Upper lobe of left lung (tissue), 6 donors: ENCODE results near the gene CNKSR2. TPM values are rescaled to one million over a fixed set of nuclear protein-coding genes. Genes with fewer than 3 reads are reported as not detected.

Experiments
- ATAC-seq, 2 donors: fragments of 200-7000 bp; cut with Tn5 transposase; one replicate each; pipeline ENCODE4 v1.9.1; 2022; ENCODE audit warnings: mild to moderate bottlenecking in 2 of 2, moderate library complexity in 2 of 2; ENCODE audit not compliant: low FRiP score in 2 of 2
- DNase-seq, 2 donors: peaks; one replicate each; pipeline ENCODE4 v3.0.0-alpha.2; 2019 to 2020
- H3K27ac ChIP-seq, 4 donors: fragments of 200-600 bp; sonication (generic); one replicate each; pipeline ENCODE4 v1.5.1; 2016 to 2019
- H3K27me3 ChIP-seq, 4 donors: fragments of 200-600 bp; sonication (generic); one replicate each; pipeline ENCODE4 v1.5.1; 2017 to 2019
- H3K36me3 ChIP-seq, 4 donors: fragments of 200-600 bp; sonication (generic); one replicate each; pipeline ENCODE4 v1.5.1; 2016 to 2019
- H3K4me1 ChIP-seq, 4 donors: fragments of 200-600 bp; sonication (generic); one replicate each; pipeline ENCODE4 v1.5.1; 2018 to 2019
- H3K4me3 ChIP-seq, 4 donors: fragments of 200-600 bp; sonication (generic); one replicate each; pipeline ENCODE4 v1.5.1; 2017 to 2019; ENCODE audit warnings: mild to moderate bottlenecking in 2 of 4, moderate library complexity in 1 of 4
- H3K9me3 ChIP-seq, 4 donors: fragments of 200-600 bp; sonication (generic); one replicate each; pipeline ENCODE4 v1.5.1; 2018 to 2019
- EP300 ChIP-seq, 4 donors: sonication (generic); formaldehyde crosslinking; IDR thresholded peaks; one replicate each; pipeline ENCODE4 v1.5.1; 2017; ENCODE audit warnings: antibody characterized with exemption in 4 of 4, control low read depth in 2 of 4
- POLR2A ChIP-seq, 4 donors: fragments of 450-650 bp; IDR thresholded peaks; one replicate each; pipeline ENCODE4 v1.5.1; 2016 to 2017; ENCODE audit warnings: antibody characterized with exemption in 4 of 4, mild to moderate bottlenecking in 2 of 4
- POLR2AphosphoS5 ChIP-seq, 2 donors: sonication (generic); formaldehyde crosslinking; IDR thresholded peaks; one replicate each; pipeline ENCODE4 v1.5.1; 2017; ENCODE audit warnings: antibody characterized with exemption in 2 of 2
- WGBS, 2 donors: methylation state at CpG; one replicate each; pipeline ENCODE4 v1.1.5; 2017 to 2018; 5-methylcytosine and 5-hydroxymethylcytosine counted together
- total RNA-seq, 6 donors: library from RNA; depleted of rRNA in 4 of 6; stranded (reverse); fragments of >200 nt in 4 of 6; gene quantifications; one replicate each; pipeline versions ENCODE4 v1.1.0 to v1.2.1, GENCODE V29; 2016 to 2021
- TF ChIP-seq, protein P1 (sequence below), 6 experiments: fragments of 450-650 bp in 4 of 6; fragments of 200-600 bp in 2 of 6; sonication (generic) in 2 of 6; IDR thresholded peaks; one replicate each; pipeline ENCODE4 v1.5.1; 2016 to 2019; ENCODE audit warnings: antibody characterized with exemption in 6 of 6
- donor health status: DM: no; HTN: no; CAD: no; lungs with moderate emphysema.
- donor health status: DM: no; HTN: yes; CAD: no; lungs with severe emphysema.

CNKSR2 gene
- total RNA-seq, 6 donors from 2014 or later: 4.0 to 14.5 (median 7.0) TPM

DNA sequence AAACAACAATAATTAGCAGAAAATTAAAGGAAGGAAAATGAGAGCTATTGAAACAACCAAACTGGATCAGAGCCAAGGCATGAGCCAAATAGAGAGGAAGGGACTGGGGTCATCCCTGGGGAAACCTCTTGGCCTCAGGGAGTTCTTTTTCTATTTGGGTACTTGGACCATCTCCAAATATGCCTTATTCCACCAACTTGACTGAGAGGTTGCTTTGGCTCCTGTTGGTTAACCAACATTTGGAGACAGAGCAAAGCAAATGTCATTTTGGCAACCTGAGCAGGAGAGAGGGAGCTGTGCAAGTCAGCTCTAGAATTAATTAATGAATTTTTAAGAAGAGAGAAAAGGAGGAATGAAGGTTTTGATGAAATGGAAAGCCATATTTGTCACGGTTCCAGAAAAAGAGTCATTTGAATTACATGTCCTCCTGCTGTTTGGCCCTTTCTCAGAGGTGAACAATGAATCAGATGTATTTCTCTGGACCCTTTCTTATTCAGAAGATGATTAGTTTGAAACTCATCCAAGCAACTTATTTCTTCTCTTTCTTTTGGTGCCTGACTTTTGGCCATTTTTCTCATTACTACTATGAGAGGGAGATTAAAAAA, 119.1 kb downstream of the CNKSR2 start:
- DNase-seq: no peak
- no peak overlapping the region for H3K4me3 ChIP-seq
- 50 to 62% methylated on average over 1 of the region's 1 CpG for WGBS, 2 donors
- ATAC-seq: no peak
- no peaks in the 10 kb centered on the region for H3K9me3 ChIP-seq
- no peaks in the 10 kb centered on the region for H3K4me1 ChIP-seq
- no peaks in the 10 kb centered on the region for H3K36me3 ChIP-seq
- H3K27ac ChIP-seq: no peak overlapping the region
- H3K27me3 ChIP-seq: no peaks in the 10 kb centered on the region
- TF ChIP-seq EP300 (IDR thresholded peaks at IDR 0.05): no peak
- TF ChIP-seq, protein P1, sequence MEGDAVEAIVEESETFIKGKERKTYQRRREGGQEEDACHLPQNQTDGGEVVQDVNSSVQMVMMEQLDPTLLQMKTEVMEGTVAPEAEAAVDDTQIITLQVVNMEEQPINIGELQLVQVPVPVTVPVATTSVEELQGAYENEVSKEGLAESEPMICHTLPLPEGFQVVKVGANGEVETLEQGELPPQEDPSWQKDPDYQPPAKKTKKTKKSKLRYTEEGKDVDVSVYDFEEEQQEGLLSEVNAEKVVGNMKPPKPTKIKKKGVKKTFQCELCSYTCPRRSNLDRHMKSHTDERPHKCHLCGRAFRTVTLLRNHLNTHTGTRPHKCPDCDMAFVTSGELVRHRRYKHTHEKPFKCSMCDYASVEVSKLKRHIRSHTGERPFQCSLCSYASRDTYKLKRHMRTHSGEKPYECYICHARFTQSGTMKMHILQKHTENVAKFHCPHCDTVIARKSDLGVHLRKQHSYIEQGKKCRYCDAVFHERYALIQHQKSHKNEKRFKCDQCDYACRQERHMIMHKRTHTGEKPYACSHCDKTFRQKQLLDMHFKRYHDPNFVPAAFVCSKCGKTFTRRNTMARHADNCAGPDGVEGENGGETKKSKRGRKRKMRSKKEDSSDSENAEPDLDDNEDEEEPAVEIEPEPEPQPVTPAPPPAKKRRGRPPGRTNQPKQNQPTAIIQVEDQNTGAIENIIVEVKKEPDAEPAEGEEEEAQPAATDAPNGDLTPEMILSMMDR (IDR thresholded peaks at IDR 0.05): no peak
- TF ChIP-seq POLR2A (IDR thresholded peaks at IDR 0.05): no peak
- no peak for TF ChIP-seq POLR2AphosphoS5 (IDR thresholded peaks at IDR 0.05)

GRCh38 chrX:21503593-21503992, 129.4 kb downstream of the CNKSR2 start:
- Histone ChIP-seq H3K27ac (no peak overlapping the region), H3K27me3 (no peaks in the 10 kb centered on the region), H3K36me3 (no peaks in the 10 kb centered on the region), H3K4me3 (no peak overlapping the region), H3K4me1 (no peaks in the 10 kb centered on the region), H3K9me3 (no peaks in the 10 kb centered on the region)
- ATAC-seq (no peak), DNase-seq (no peak)
- 57 to 74% methylated on average over 3 of the region's 3 CpGs for WGBS, 2 donors
- TF ChIP-seq, protein P1 (IDR thresholded peaks at IDR 0.05): no peak
- TF ChIP-seq POLR2AphosphoS5 (IDR thresholded peaks at IDR 0.05) (no peak), EP300 (IDR thresholded peaks at IDR 0.05) (no peak), POLR2A (IDR thresholded peaks at IDR 0.05) (no peak)

DNA sequence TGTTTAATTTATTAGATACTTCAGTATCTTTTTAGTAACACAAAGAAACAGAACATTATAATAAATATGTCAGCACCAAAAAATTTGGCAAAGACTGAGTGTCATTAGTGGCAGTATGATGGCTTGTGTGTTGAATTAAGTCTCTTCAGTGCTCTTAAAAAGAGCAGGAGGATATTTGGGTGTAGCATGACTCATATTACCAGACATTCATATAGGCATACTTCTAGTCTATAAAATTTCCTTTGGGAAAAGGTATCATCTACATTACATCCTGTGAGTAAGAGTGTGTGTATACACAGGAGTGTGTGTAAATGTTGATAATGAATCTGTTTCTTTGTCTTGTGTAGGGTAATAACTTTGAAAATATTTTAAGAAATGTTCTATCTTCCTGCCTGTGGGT, 135.7 kb downstream of the CNKSR2 start:
- DNase-seq (no peak), ATAC-seq (no peak)
- no peaks in the 10 kb centered on the region for H3K27me3 ChIP-seq
- TF ChIP-seq POLR2AphosphoS5 (IDR thresholded peaks at IDR 0.05) (no peak), EP300 (IDR thresholded peaks at IDR 0.05) (no peak), POLR2A (IDR thresholded peaks at IDR 0.05) (no peak)
- TF ChIP-seq, protein P1 (IDR thresholded peaks at IDR 0.05): no peak
- H3K9me3 ChIP-seq: no peaks in the 10 kb centered on the region
- H3K36me3 ChIP-seq: no peaks in the 10 kb centered on the region
- no peaks in the 10 kb centered on the region for H3K4me1 ChIP-seq
- H3K4me3 ChIP-seq: no peak overlapping the region
- H3K27ac ChIP-seq: no peak overlapping the region

DNA sequence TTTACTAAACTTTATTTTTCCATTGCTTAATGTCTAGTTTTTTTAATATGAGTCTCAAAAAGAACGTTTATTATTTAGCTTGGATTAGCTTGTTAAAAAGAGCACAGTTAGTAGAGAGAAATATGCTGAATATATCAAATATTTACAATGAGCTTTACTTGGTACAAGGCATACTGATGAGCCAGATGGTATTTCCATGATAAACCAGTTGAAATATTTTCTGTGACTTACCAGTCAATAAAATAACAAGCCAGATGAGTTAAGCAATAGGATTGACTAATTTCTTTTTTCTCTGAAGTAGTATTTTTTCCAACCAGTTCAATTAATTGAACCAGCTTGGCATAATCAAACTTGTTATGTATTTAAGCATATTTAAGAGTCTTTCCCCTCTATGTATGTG, 149.8 kb downstream of the CNKSR2 start:
- H3K9me3 ChIP-seq: no peaks in the 10 kb centered on the region
- H3K36me3 ChIP-seq: no peaks in the 10 kb centered on the region
- DNase-seq: no peak
- no peak overlapping the region for H3K4me3 ChIP-seq
- ATAC-seq: no peak
- TF ChIP-seq POLR2AphosphoS5 (IDR thresholded peaks at IDR 0.05) (no peak), EP300 (IDR thresholded peaks at IDR 0.05) (no peak), POLR2A (IDR thresholded peaks at IDR 0.05) (no peak)
- TF ChIP-seq, protein P1 (IDR thresholded peaks at IDR 0.05): no peak
- no peak overlapping the region for H3K27ac ChIP-seq
- H3K27me3 ChIP-seq: no peaks in the 10 kb centered on the region
- no peaks in the 10 kb centered on the region for H3K4me1 ChIP-seq
- WGBS, 2 donors: 37 to 66% methylated on average over 1 of the region's 1 CpG

DNA sequence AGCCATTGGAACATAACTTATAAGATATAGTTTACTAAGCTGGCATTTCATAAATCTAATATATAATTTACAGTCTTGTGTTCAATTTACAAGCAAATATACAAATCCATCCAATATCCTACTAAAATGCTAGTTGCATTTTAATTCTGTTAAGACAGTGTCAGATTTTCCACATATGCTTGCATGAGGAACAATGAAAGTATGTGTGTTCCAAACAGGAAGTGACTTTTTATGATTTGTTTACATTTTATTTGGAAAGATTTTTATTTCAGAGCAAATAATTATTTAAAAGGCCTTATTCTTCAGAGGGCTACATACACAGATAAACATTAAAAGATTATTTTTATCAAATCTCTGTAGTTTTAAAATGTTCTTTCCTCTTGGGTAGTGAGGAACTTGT, 153.9 kb downstream of the CNKSR2 start:
- no peak overlapping the region for H3K27ac ChIP-seq
- no peaks in the 10 kb centered on the region for H3K9me3 ChIP-seq
- H3K4me1 ChIP-seq: no peaks in the 10 kb centered on the region
- TF ChIP-seq POLR2A (IDR thresholded peaks at IDR 0.05): no peak
- no peak for DNase-seq
- H3K36me3 ChIP-seq: no peaks in the 10 kb centered on the region
- no peak overlapping the region for H3K4me3 ChIP-seq
- no peaks in the 10 kb centered on the region for H3K27me3 ChIP-seq
- no peak for ATAC-seq
